Measurements from ENCODE around the gene PHIP. TPM values are rescaled to one million over a fixed set of nuclear protein-coding genes. Genes with fewer than 3 reads are reported as not detected.

The PHIP gene
- total RNA-seq, 1 experiment from 2014 or later = 53.6 TPM

DNA sequence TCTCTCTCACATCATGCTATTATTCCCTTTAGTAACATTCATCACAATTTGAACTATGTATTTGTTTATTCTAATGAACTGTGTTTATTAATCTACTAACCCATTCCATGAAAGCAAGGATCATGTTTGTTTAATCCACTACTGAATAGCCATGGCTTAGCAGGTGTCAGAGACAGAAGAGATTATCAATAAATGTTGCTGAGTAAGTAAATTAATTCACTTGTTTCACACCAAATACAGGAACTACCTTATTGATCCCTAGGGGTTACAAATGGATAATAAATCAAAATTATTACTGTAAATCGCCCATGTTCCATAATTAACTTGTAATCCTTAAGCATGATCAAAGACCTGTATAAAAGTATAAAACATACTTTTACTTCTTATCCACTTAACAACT is 76.6 kb downstream of the PHIP start:
- Mint-ChIP-seq H3K9me3 (no peaks in the 10 kb centered on the region), H3K27ac (no peak overlapping the region), H3K4me1 (no peaks in the 10 kb centered on the region), H3K4me3 (no peak overlapping the region), H3K27me3 (ENCODE audit: low read depth) (no peaks in the 10 kb centered on the region), H3K36me3 (ENCODE audit: insufficient read depth in 1 of 3, low read depth in 3 of 3) (peaks cover 38 to 67% (median 59%) of the 10 kb centered on the region in 3 experiments; a peak in 6 of 7 replicates)
- Histone ChIP-seq H3K14ac (ENCODE audit: insufficient read depth, low read length) (no peak overlapping the region), H4K8ac (replicated peaks; ENCODE audit: insufficient read length, low read depth, low read length) (no peak overlapping the region), H4K20me1 (ENCODE audit: control insufficient read depth, insufficient read depth, insufficient read length) (no peaks in the 10 kb centered on the region), H4K5ac (ENCODE audit: insufficient read length, low read depth, low read length) (no peak overlapping the region), H2BK12ac (ENCODE audit: insufficient read length, low read depth, low read length) (no peak overlapping the region), H2BK15ac (ENCODE audit: low read depth, low read length) (no peak overlapping the region), H2AK5ac (ENCODE audit: insufficient read length, low read length) (no peak overlapping the region), H2AFZ (ENCODE audit: low read length) (no peak overlapping the region), H3K56ac (ENCODE audit: insufficient read length, low read depth, low read length) (no peak overlapping the region), H3K79me2 (ENCODE audit: insufficient read depth, low read length) (no peaks in the 10 kb centered on the region), H3K9me3 (ENCODE audit: control insufficient read depth, low read depth, low read length) (no peaks in the 10 kb centered on the region), H3K4me2 (ENCODE audit: insufficient read depth, insufficient read length, low read length) (no peak overlapping the region), H3K23me2 (ENCODE audit: insufficient read length, low read depth, low read length, poor library complexity, severe bottlenecking) (no peaks in the 10 kb centered on the region), H3K27ac (ENCODE audit: insufficient read length, low read depth, low read length) (no peak overlapping the region), H3K4me1 (ENCODE audit: insufficient read depth, low read length) (no peaks in the 10 kb centered on the region), H2BK5ac (ENCODE audit: insufficient read length, low read length) (no peak overlapping the region), H2BK120ac (ENCODE audit: low read depth, low read length, poor library complexity, severe bottlenecking) (no peak overlapping the region), H3K27me3 (ENCODE audit: insufficient read depth, low read length) (no peaks in the 10 kb centered on the region), H4K91ac (ENCODE audit: insufficient read length, low read depth, low read length) (no peak overlapping the region), H3K18ac (ENCODE audit: insufficient read length, low read depth, low read length) (no peak overlapping the region), H3K23ac (ENCODE audit: insufficient read length, low read depth, low read length) (no peak overlapping the region), H3K9ac (ENCODE audit: extremely low read depth, insufficient read length, low read length) (no peak overlapping the region), H3K79me1 (ENCODE audit: insufficient read depth, low read depth, low read length, poor library complexity, severe bottlenecking) (no peaks in the 10 kb centered on the region), H2BK20ac (ENCODE audit: low read depth, low read length, poor library complexity, severe bottlenecking) (no peak overlapping the region), H3T11ph (ENCODE audit: low read length) (no peak overlapping the region), H3K4ac (ENCODE audit: low read depth, low read length) (no peak overlapping the region)
- TF ChIP-seq, protein P1, sequence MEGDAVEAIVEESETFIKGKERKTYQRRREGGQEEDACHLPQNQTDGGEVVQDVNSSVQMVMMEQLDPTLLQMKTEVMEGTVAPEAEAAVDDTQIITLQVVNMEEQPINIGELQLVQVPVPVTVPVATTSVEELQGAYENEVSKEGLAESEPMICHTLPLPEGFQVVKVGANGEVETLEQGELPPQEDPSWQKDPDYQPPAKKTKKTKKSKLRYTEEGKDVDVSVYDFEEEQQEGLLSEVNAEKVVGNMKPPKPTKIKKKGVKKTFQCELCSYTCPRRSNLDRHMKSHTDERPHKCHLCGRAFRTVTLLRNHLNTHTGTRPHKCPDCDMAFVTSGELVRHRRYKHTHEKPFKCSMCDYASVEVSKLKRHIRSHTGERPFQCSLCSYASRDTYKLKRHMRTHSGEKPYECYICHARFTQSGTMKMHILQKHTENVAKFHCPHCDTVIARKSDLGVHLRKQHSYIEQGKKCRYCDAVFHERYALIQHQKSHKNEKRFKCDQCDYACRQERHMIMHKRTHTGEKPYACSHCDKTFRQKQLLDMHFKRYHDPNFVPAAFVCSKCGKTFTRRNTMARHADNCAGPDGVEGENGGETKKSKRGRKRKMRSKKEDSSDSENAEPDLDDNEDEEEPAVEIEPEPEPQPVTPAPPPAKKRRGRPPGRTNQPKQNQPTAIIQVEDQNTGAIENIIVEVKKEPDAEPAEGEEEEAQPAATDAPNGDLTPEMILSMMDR (conservative IDR thresholded peaks at IDR 0.05) = no peak
- no peak for DNase-seq
- no CpG with 5 or more reads among the region's 1 CpG for WGBS (ENCODE audit: extremely low coverage, insufficient read length, low lambda C conversion rate)

All from H9 (cell line).